Fibroblast of skin of scalp (primary cell): Measurements from ENCODE around the gene CBL.
A peak's percentile ranks its signal among the peaks of the same experiment; 100 is the strongest.

Experiments used
- DNase-seq: peaks from one replicate; pipeline ENCODE4 v3.0.0-alpha.2; 2013

Gene CBL

GRCh38 chr11:119277660-119278059, 71.5 kb downstream of the CBL start:
- no peak for DNase-seq

- no peak for DNase-seq
Observed at GRCh38 chr11:119282495-119282894, 76.4 kb downstream of the CBL start.

GRCh38 chr11:119284344-119285157, 78.4 kb downstream of the CBL start:
- peak; percentile 50 for DNase-seq

- no peak for DNase-seq
Observed at GRCh38 chr11:119285431-119285830, 79.3 kb downstream of the CBL start.

GRCh38 chr11:119288219-119288618, 82.1 kb downstream of the CBL start:
- DNase-seq = no peak

- no peak for DNase-seq
Observed at GRCh38 chr11:119290894-119291497, 84.9 kb downstream of the CBL start.

- DNase-seq = no peak
Observed at GRCh38 chr11:119293461-119293860, 87.3 kb downstream of the CBL start.

- peak; percentile 18 for DNase-seq
Observed at GRCh38 chr11:119295178-119295577, 89.0 kb downstream of the CBL start.

- DNase-seq = no peak
Observed at GRCh38 chr11:119297938-119298337, 91.8 kb downstream of the CBL start.

- no peak for DNase-seq
Observed at GRCh38 chr11:119298726-119299125, 92.6 kb downstream of the CBL start.

- DNase-seq = no peak
Observed at GRCh38 chr11:119299416-119299815, 93.3 kb downstream of the CBL start.

- DNase-seq = no peak
Observed at GRCh38 chr11:119300198-119300964, 94.2 kb downstream of the CBL start.

- DNase-seq = no peak
Observed at GRCh38 chr11:119303227-119303718, 97.1 kb downstream of the CBL start.

GRCh38 chr11:119305556-119306372, 99.6 kb downstream of the CBL start:
- DNase-seq = no peak

- peak; percentile 62 for DNase-seq
Observed at GRCh38 chr11:119306373-119306890, 100.3 kb downstream of the CBL start.

- DNase-seq = peak; percentile 34
Observed at GRCh38 chr11:119307219-119307618, 101.1 kb downstream of the CBL start.

GRCh38 chr11:119307974-119308373, 101.8 kb downstream of the CBL start:
- no peak for DNase-seq

- DNase-seq = no peak
Observed at GRCh38 chr11:119309411-119309810, 103.3 kb downstream of the CBL start.

- no peak for DNase-seq
Observed at GRCh38 chr11:119309953-119310681, 104.0 kb downstream of the CBL start.

- no peak for DNase-seq
Observed at GRCh38 chr11:119310682-119311052, 104.5 kb downstream of the CBL start.

- DNase-seq = no peak
Observed at GRCh38 chr11:119314726-119315125, 108.6 kb downstream of the CBL start.
